Measurements from ENCODE around the gene ABHD2.
"Not testable (repeated sequence)": the region's sequence is repeated elsewhere in the genome, so short reads cannot be mapped to it uniquely, and the experiment has no call there.

The ABHD2 gene

GRCh38 chr15:89141159-89141558 lies 52.9 kb downstream of the ABHD2 start:
- DNase-seq: not testable (repeated sequence)

- no peak for DNase-seq
These were observed 53.6 kb downstream of the ABHD2 start for GRCh38 chr15:89141885-89142284.

GRCh38 chr15:89142423-89142822 lies 54.2 kb downstream of the ABHD2 start:
- no peak for DNase-seq

- no peak for DNase-seq
These were observed 55.4 kb downstream of the ABHD2 start for GRCh38 chr15:89143503-89144162.

GRCh38 chr15:89144491-89144890 lies 56.2 kb downstream of the ABHD2 start:
- no peak for DNase-seq

- DNase-seq: no peak
These were observed 58.1 kb downstream of the ABHD2 start for GRCh38 chr15:89146366-89146765.

GRCh38 chr15:89148126-89148525 lies 59.9 kb downstream of the ABHD2 start:
- DNase-seq: no peak

- no peak for DNase-seq
These were observed 61.3 kb downstream of the ABHD2 start for GRCh38 chr15:89149501-89150101.

GRCh38 chr15:89150287-89150686 lies 62.0 kb downstream of the ABHD2 start:
- DNase-seq: no peak

- DNase-seq: no peak
These were observed 62.8 kb downstream of the ABHD2 start for GRCh38 chr15:89150762-89151664.

GRCh38 chr15:89155122-89155521 lies 66.9 kb downstream of the ABHD2 start:
- DNase-seq: no peak

- DNase-seq: no peak
These were observed 67.4 kb downstream of the ABHD2 start for GRCh38 chr15:89155656-89156055.

GRCh38 chr15:89157061-89157460 lies 68.8 kb downstream of the ABHD2 start:
- DNase-seq: no peak

GRCh38 chr15:89157918-89158564 lies 69.8 kb downstream of the ABHD2 start:
- DNase-seq: no peak

- DNase-seq: no peak
These were observed 73.4 kb downstream of the ABHD2 start for GRCh38 chr15:89161666-89162065.

GRCh38 chr15:89163271-89164055 lies 75.2 kb downstream of the ABHD2 start:
- DNase-seq: no peak

- no peak for DNase-seq
These were observed 76.5 kb downstream of the ABHD2 start for GRCh38 chr15:89164712-89165211.

GRCh38 chr15:89165677-89166076 lies 77.4 kb downstream of the ABHD2 start:
- DNase-seq: no peak

GRCh38 chr15:89167267-89168176 lies 79.3 kb downstream of the ABHD2 start:
- peak; percentile 65 for DNase-seq

GRCh38 chr15:89168316-89168833 lies 80.1 kb downstream of the ABHD2 start:
- DNase-seq: no peak

GRCh38 chr15:89170364-89170763 lies 82.1 kb downstream of the ABHD2 start:
- no peak for DNase-seq
